ENCODE measurements around the gene HCN2. TPM values are rescaled to one million over a fixed set of nuclear protein-coding genes. Genes with fewer than 3 reads are reported as not detected.
"Not testable (repeated sequence)": the region's sequence is repeated elsewhere in the genome, so short reads cannot be mapped to it uniquely, and the experiment has no call there.

Gene HCN2
- total RNA-seq, 1 experiment from 2014 or later, result 3.9 TPM

- H3K4me1 ChIP-seq, result peaks cover 8% of the 10 kb centered on the region
- Mint-ChIP-seq H3K36me3 (ENCODE audit: insufficient read depth, unreplicated experiment) (peaks cover 54% of the 10 kb centered on the region), H3K27ac (ENCODE audit: unreplicated experiment) (no peak overlapping the region), H3K27me3 (ENCODE audit: insufficient read depth, unreplicated experiment) (no peaks in the 10 kb centered on the region), H3K9me3 (ENCODE audit: unreplicated experiment) (no peaks in the 10 kb centered on the region), H3K4me3 (ENCODE audit: unreplicated experiment) (no peak overlapping the region), H3K4me1 (ENCODE audit: low read depth, unreplicated experiment) (no peaks in the 10 kb centered on the region)
- H3K36me3 ChIP-seq (ENCODE audit: control insufficient read depth, insufficient read depth, low read length), result no peaks in the 10 kb centered on the region
- POLR2A ChIA-PET, result no interaction called here
- no peaks in the 10 kb centered on the region for H3K9me3 ChIP-seq
- peak in 1 of 2 experiments; percentile 65 for DNase-seq
- H3K27me3 ChIP-seq (replicated peaks; ENCODE audit: control insufficient read depth, insufficient read depth, low read length), result no peaks in the 10 kb centered on the region
- TF ChIP-seq, protein P1, sequence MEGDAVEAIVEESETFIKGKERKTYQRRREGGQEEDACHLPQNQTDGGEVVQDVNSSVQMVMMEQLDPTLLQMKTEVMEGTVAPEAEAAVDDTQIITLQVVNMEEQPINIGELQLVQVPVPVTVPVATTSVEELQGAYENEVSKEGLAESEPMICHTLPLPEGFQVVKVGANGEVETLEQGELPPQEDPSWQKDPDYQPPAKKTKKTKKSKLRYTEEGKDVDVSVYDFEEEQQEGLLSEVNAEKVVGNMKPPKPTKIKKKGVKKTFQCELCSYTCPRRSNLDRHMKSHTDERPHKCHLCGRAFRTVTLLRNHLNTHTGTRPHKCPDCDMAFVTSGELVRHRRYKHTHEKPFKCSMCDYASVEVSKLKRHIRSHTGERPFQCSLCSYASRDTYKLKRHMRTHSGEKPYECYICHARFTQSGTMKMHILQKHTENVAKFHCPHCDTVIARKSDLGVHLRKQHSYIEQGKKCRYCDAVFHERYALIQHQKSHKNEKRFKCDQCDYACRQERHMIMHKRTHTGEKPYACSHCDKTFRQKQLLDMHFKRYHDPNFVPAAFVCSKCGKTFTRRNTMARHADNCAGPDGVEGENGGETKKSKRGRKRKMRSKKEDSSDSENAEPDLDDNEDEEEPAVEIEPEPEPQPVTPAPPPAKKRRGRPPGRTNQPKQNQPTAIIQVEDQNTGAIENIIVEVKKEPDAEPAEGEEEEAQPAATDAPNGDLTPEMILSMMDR (IDR thresholded peaks at IDR 0.05; ENCODE audit: insufficient read depth in 1 of 2, low read depth in 1 of 2, low read length in 1 of 2, severe bottlenecking in 1 of 2, unreplicated experiment in 1 of 2), result peak; percentile 78 to 79
- no peak overlapping the region for H3K4me3 ChIP-seq (ENCODE audit: low read depth, low read length)
- intact Hi-C loops (cut with micrococcal nuclease; ENCODE audit: unreplicated experiment), result no loop called here
- CTCF ChIA-PET, result interaction anchor here (1.2 kb wide), 1 partner anchor 17 kb away, joined by 3 read pairs; no protein-coding TSS in a partner anchor
- BruUV-seq (replicated peaks), result no TSS peak
Observed at GRCh38 chr19:584240-585001, 5.3 kb upstream of the HCN2 start.

- H3K27me3 Mint-ChIP-seq (ENCODE audit: insufficient read depth, unreplicated experiment); H3K27me3 ChIP-seq (replicated peaks; ENCODE audit: control insufficient read depth, insufficient read depth, low read length); DNase-seq; BruUV-seq (replicated peaks); H3K27ac Mint-ChIP-seq (ENCODE audit: unreplicated experiment); H3K4me3 ChIP-seq (ENCODE audit: low read depth, low read length); H3K4me3 Mint-ChIP-seq (ENCODE audit: unreplicated experiment); H3K9me3 ChIP-seq; H3K4me1 Mint-ChIP-seq (ENCODE audit: low read depth, unreplicated experiment); H3K4me1 ChIP-seq; H3K36me3 ChIP-seq (ENCODE audit: control insufficient read depth, insufficient read depth, low read length); intact Hi-C loops (cut with micrococcal nuclease; ENCODE audit: unreplicated experiment); H3K9me3 Mint-ChIP-seq (ENCODE audit: unreplicated experiment); POLR2A ChIA-PET: not testable (repeated sequence)
- CTCF ChIA-PET, result interaction anchor here (0.6 to 1.2 kb wide), 2 partner anchors 18 to 166 kb away, joined by 3 read pairs; partner anchors contain the start of gene MISP
- peaks cover 47% of the 10 kb centered on the region for H3K36me3 Mint-ChIP-seq (ENCODE audit: insufficient read depth, unreplicated experiment)
Observed at GRCh38 chr19:585146-585545, 4.5 kb upstream of the HCN2 start.

GRCh38 chr19:585551-586110 lies 4.0 kb upstream of the HCN2 start:
- Histone ChIP-seq H3K4me3 (ENCODE audit: low read depth, low read length) (no peak overlapping the region), H3K36me3 (ENCODE audit: control insufficient read depth, insufficient read depth, low read length) (no peaks in the 10 kb centered on the region), H3K9me3 (no peaks in the 10 kb centered on the region), H3K4me1 (peaks cover 11% of the 10 kb centered on the region), H3K27me3 (replicated peaks; ENCODE audit: control insufficient read depth, insufficient read depth, low read length) (no peaks in the 10 kb centered on the region)
- Mint-ChIP-seq H3K27me3 (ENCODE audit: insufficient read depth, unreplicated experiment) (no peaks in the 10 kb centered on the region), H3K36me3 (ENCODE audit: insufficient read depth, unreplicated experiment) (peaks cover 42% of the 10 kb centered on the region), H3K27ac (ENCODE audit: unreplicated experiment) (no peak overlapping the region), H3K9me3 (ENCODE audit: unreplicated experiment) (no peaks in the 10 kb centered on the region), H3K4me1 (ENCODE audit: low read depth, unreplicated experiment) (no peaks in the 10 kb centered on the region), H3K4me3 (ENCODE audit: unreplicated experiment) (no peak overlapping the region)
- no peak for DNase-seq
- BruUV-seq (replicated peaks), result no TSS peak
- CTCF ChIA-PET, result interaction anchor here (0.6 to 1.2 kb wide), 3 partner anchors 19 to 302 kb away, joined by 3 to 4 read pairs (median 3); partner anchors contain the start of gene MISP
- TF ChIP-seq, protein P1 (IDR thresholded peaks at IDR 0.05; ENCODE audit: insufficient read depth in 1 of 2, low read depth in 1 of 2, low read length in 1 of 2, severe bottlenecking in 1 of 2, unreplicated experiment in 1 of 2), result no peak
- intact Hi-C loops (cut with micrococcal nuclease; ENCODE audit: unreplicated experiment), result no loop called here
- POLR2A ChIA-PET, result no interaction called here

Data from Caco-2 (cell line).